HG03521 (cell line): ENCODE measurements around the gene SCMH1.
"Not testable (repeated sequence)": the region's sequence is repeated elsewhere in the genome, so short reads cannot be mapped to it uniquely, and the experiment has no call there.

Experiments
- ATAC-seq: cut with Tn5 transposase; IDR thresholded peaks from one replicate; pipeline ENCODE4 v1.9.1; 2021; ENCODE audit warnings: mild to moderate bottlenecking, moderate library complexity; ENCODE audit not compliant: unreplicated experiment

SCMH1 gene

GRCh38 chr1:41251120-41251519, 9.0 kb upstream of the SCMH1 start:
- ATAC-seq: not testable (repeated sequence)

GRCh38 chr1:41249319-41249718, 7.2 kb upstream of the SCMH1 start:
- no peak for ATAC-seq

GRCh38 chr1:41246568-41246967, 4.5 kb upstream of the SCMH1 start:
- no peak for ATAC-seq

GRCh38 chr1:41245659-41246058, 3.6 kb upstream of the SCMH1 start:
- ATAC-seq: no peak

GRCh38 chr1:41243079-41243385, 926 bp upstream of the SCMH1 start:
- ATAC-seq: no peak

GRCh38 chr1:41242342-41243078, 404 bp upstream of the SCMH1 start:
- ATAC-seq: peak; percentile 14

- ATAC-seq: peak; percentile 38
Observed at GRCh38 chr1:41241354-41241748, 755 bp downstream of the SCMH1 start.

- ATAC-seq: no peak
Observed at GRCh38 chr1:41240781-41241353, 1.2 kb downstream of the SCMH1 start.

- no peak for ATAC-seq
Observed at GRCh38 chr1:41239988-41240610, 2.0 kb downstream of the SCMH1 start.

GRCh38 chr1:41238311-41238988, 3.7 kb downstream of the SCMH1 start:
- ATAC-seq: no peak

GRCh38 chr1:41236781-41237180, 5.3 kb downstream of the SCMH1 start:
- ATAC-seq: no peak

GRCh38 chr1:41235893-41236292, 6.2 kb downstream of the SCMH1 start:
- ATAC-seq: no peak

- no peak for ATAC-seq
Observed at GRCh38 chr1:41233708-41234107, 8.4 kb downstream of the SCMH1 start.

- ATAC-seq: no peak
Observed at GRCh38 chr1:41232305-41232704, 9.8 kb downstream of the SCMH1 start.

- ATAC-seq: no peak
Observed at GRCh38 chr1:41230656-41231055, 11.4 kb downstream of the SCMH1 start.

GRCh38 chr1:41229219-41229618, 12.9 kb downstream of the SCMH1 start:
- not testable (repeated sequence) for ATAC-seq

- no peak for ATAC-seq
Observed at GRCh38 chr1:41226815-41227434, 15.2 kb downstream of the SCMH1 start.

- no peak for ATAC-seq
Observed at GRCh38 chr1:41225495-41225894, 16.6 kb downstream of the SCMH1 start.

- no peak for ATAC-seq
Observed at GRCh38 chr1:41222496-41222895, 19.6 kb downstream of the SCMH1 start.

- ATAC-seq: no peak
Observed at GRCh38 chr1:41221995-41222394, 20.1 kb downstream of the SCMH1 start.

- ATAC-seq: no peak
Observed at GRCh38 chr1:41218152-41218551, 24.0 kb downstream of the SCMH1 start.
